ENCODE results near the gene ATP2A3.

The ATP2A3 gene

GRCh38 chr17:3887394-3887793, 76.8 kb downstream of the ATP2A3 start:
- TF ChIP-seq CTCF (IDR thresholded peaks at IDR 0.05; ENCODE audit: insufficient read depth, low read depth, low read length, missing control alignments) = no peak
- H3K4me3 ChIP-seq (ENCODE audit: low read length) = no peak overlapping the region
- no peak for DNase-seq (ENCODE audit: low read depth)

GRCh38 chr17:3886776-3887175, 77.5 kb downstream of the ATP2A3 start:
- H3K4me3 ChIP-seq (ENCODE audit: low read length) = no peak overlapping the region
- TF ChIP-seq CTCF (IDR thresholded peaks at IDR 0.05; ENCODE audit: insufficient read depth, low read depth, low read length, missing control alignments) = no peak
- DNase-seq (ENCODE audit: low read depth) = no peak

- DNase-seq (ENCODE audit: low read depth) = peak; percentile 42
- no peak for TF ChIP-seq CTCF (IDR thresholded peaks at IDR 0.05; ENCODE audit: insufficient read depth, low read depth, low read length, missing control alignments)
- H3K4me3 ChIP-seq (ENCODE audit: low read length) = no peak overlapping the region
Observed at GRCh38 chr17:3885970-3886369, 78.3 kb downstream of the ATP2A3 start.

- no peak overlapping the region for H3K4me3 ChIP-seq (ENCODE audit: low read length)
- TF ChIP-seq CTCF (IDR thresholded peaks at IDR 0.05; ENCODE audit: insufficient read depth, low read depth, low read length, missing control alignments) = no peak
- no peak for DNase-seq (ENCODE audit: low read depth)
Observed at GRCh38 chr17:3885271-3885670, 79.0 kb downstream of the ATP2A3 start.

GRCh38 chr17:3884188-3884587, 80.0 kb downstream of the ATP2A3 start:
- no peak overlapping the region for H3K4me3 ChIP-seq (ENCODE audit: low read length)
- no peak for DNase-seq (ENCODE audit: low read depth)
- no peak for TF ChIP-seq CTCF (IDR thresholded peaks at IDR 0.05; ENCODE audit: insufficient read depth, low read depth, low read length, missing control alignments)

- H3K4me3 ChIP-seq (ENCODE audit: low read length) = no peak overlapping the region
- DNase-seq (ENCODE audit: low read depth) = no peak
- no peak for TF ChIP-seq CTCF (IDR thresholded peaks at IDR 0.05; ENCODE audit: insufficient read depth, low read depth, low read length, missing control alignments)
Observed at GRCh38 chr17:3882276-3882675, 82.0 kb downstream of the ATP2A3 start.

- TF ChIP-seq CTCF (IDR thresholded peaks at IDR 0.05; ENCODE audit: insufficient read depth, low read depth, low read length, missing control alignments) = no peak
- no peak for DNase-seq (ENCODE audit: low read depth)
- H3K4me3 ChIP-seq (ENCODE audit: low read length) = no peak overlapping the region
Observed at GRCh38 chr17:3880983-3881382, 83.3 kb downstream of the ATP2A3 start.
